Fibroblast of the aortic adventitia (primary cell): Measurements from ENCODE around the gene FOXP1. TPM values are rescaled to one million over a fixed set of nuclear protein-coding genes. Genes with fewer than 3 reads are reported as not detected.
A peak's percentile ranks its signal among the peaks of the same experiment; 100 is the strongest.

Experiments used
- DNase-seq: peaks from one replicate; pipeline ENCODE4 v3.0.0-alpha.2; 2010; ENCODE audit warnings: low read depth
- H3K4me3 ChIP-seq: 2 replicates; pipeline ENCODE4 v1.5.1; 2011; ENCODE audit warnings: low read depth, mild to moderate bottlenecking, control low read depth, low read length, moderate library complexity
- CTCF ChIP-seq: IDR thresholded peaks from 2 replicates; pipeline ENCODE4 v1.5.1; 2011; ENCODE audit warnings: mild to moderate bottlenecking, low read length, control low read depth, inconsistent platforms; ENCODE audit not compliant: insufficient read depth
- total RNA-seq: library from RNA; depleted of rRNA; stranded (reverse); fragments of >200 nt; gene quantifications from 2 replicates; pipeline ENCODE4 v1.2.3, GENCODE V29; 2012; ENCODE audit warnings: low replicate concordance

FOXP1 gene
- total RNA-seq, 1 donor: 115 TPM

- no peak overlapping the region for H3K4me3 ChIP-seq
- DNase-seq: no peak
- TF ChIP-seq CTCF: no peak
These were observed 353.4 kb downstream of the FOXP1 start for GRCh38 chr3:71229905-71230657.

GRCh38 chr3:71228156-71228866 lies 355.2 kb downstream of the FOXP1 start:
- no peak overlapping the region for H3K4me3 ChIP-seq
- no peak for DNase-seq
- TF ChIP-seq CTCF: no peak

GRCh38 chr3:71227270-71227661 lies 356.3 kb downstream of the FOXP1 start:
- peak; percentile 28 for DNase-seq
- TF ChIP-seq CTCF: no peak
- no peak overlapping the region for H3K4me3 ChIP-seq

GRCh38 chr3:71226565-71227269 lies 356.8 kb downstream of the FOXP1 start:
- no peak for TF ChIP-seq CTCF
- H3K4me3 ChIP-seq: no peak overlapping the region
- peak; percentile 27 for DNase-seq

GRCh38 chr3:71225951-71226564 lies 357.5 kb downstream of the FOXP1 start:
- peak overlapping the region; percentile 18 for H3K4me3 ChIP-seq
- TF ChIP-seq CTCF: no peak
- DNase-seq: peak; percentile 55

- peak; percentile 45 for DNase-seq
- H3K4me3 ChIP-seq: peak overlapping the region; percentile 18
- no peak for TF ChIP-seq CTCF
These were observed 358.4 kb downstream of the FOXP1 start for GRCh38 chr3:71225002-71225684.
